ENCODE results near the gene SLC35F3.

The SLC35F3 gene

DNA sequence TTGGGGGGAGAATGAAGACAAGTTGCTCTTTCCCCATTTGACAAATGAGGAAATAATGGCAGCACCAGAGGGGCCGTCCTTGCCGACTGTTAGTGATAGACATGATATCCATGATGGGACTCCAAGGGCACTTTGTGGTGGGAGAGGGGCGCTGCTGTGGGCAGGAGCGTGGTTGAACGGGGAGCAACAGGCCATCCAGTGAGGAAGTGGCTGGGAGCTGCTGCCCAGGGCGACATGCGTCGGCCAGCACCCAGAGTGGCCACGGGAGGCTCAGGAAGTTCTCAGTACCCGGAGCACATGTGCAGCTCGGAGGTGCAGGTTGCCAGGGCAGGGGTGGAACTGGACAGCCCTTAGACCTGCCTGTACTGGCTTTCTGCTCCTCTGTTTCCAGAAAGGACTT, 71.0 kb downstream of the SLC35F3 start:
- DNase-seq, result no peak

DNA sequence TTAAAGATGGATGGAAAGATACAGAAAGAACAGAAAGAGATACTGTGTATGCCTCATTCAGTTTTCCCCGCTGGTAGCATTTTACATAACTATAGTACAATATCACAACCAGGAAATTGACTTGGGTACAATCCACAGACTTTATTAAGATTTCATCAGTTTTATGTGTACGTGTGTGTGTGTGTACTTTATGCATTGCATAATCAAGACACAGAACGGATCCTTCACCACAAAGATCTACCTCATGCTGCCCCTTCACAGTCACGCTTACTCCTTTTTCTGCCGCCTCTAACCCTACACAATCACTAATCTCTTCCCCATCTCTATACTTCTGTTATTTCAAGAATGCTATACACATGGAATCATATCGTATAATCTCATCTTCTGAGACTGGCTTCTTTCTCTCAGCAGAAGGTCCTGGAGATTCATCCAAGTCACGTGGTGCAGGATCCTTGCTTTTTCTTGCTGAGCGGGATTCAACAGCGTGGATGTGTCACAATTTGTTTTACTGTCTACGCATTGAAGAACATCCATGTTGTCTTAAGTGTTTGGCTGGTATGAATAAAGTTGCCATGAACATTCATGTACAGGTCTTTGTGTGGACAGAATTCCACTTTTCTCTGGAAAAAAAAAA, 76.7 kb downstream of the SLC35F3 start:
- no peak for DNase-seq

DNA sequence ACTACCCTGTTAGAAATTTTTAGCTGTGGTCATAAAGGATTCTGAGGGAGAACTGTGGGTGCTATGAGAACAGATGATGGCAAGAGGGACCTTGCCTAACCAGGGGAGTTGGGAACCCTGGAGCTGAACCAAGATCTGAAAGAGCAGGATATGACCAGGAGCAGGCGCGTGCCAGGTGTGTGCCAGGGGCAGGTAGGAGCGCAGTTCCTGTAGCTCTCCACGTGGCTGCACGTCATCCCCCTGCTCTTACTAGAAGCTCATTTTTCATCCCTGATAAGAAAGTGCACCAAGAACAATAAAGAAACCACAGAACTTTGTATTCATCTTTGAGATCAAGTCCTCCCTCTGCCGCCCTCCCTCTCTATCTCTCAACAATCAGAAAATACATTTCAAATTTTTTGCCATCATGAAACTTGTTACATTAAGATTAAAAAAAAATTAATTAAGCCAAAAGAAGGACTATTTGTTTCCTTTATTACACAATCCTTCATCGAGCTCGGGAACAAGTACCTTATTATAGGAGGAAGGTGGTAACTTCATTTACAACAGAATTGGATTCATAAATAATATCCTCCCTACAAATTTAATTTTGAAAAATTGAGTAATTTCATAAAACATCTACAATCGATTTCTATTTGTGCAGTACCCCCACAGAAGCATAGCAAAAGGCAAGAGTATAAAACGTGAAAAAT, 78.5 kb downstream of the SLC35F3 start:
- DNase-seq, result no peak

DNA sequence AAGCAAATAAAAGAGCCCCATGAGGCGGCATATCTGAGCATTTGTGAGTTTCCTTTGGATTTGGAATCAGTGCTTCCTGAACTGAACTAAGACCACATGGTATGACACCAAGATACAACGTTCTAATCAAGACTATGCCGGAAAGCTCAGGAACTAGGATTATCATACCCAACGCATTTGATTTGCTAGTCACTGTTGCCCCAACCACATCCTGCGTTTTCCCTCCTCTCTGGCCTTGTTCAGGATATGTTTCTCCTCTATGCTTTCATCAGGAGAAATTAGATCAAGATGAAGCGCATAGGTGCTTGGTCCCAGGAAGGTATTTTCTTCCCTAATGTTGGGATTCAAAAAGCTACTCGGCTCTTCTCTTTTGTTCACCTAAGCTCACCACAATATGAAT, 79.3 kb downstream of the SLC35F3 start:
- DNase-seq, result no peak

DNA sequence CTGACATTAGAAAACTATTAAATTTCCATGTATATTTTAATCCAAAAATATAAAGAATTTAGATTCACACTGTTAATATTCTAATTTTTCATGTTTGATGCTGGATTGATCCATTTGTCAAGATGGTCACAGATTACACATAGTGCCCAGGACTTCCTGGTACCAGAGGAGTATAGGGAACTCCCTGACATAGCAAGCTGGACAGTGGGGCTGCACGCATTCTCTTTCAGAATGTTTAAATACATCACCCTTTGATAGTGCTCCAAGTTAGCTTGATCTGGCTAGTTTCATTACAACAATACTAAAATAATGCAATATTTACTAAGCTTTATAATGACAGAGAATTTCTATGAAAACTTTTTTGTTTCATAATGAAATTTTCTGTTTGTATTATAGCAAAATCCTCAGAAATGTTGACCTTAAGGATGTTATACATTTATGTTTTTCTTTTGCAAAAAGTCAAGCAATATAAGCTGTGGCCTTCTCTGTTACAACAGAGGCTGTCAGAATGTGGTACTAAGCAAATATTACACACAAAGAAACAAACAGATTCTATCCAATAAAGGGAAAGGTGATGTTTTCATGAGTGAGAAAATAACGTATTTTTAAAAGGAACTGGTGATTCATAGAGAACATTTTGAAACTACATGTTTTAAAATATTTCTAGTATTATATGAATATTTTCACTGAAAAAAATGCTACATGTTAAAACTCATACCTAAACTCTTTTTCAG, 84.7 kb downstream of the SLC35F3 start:
- DNase-seq, result no peak

DNA sequence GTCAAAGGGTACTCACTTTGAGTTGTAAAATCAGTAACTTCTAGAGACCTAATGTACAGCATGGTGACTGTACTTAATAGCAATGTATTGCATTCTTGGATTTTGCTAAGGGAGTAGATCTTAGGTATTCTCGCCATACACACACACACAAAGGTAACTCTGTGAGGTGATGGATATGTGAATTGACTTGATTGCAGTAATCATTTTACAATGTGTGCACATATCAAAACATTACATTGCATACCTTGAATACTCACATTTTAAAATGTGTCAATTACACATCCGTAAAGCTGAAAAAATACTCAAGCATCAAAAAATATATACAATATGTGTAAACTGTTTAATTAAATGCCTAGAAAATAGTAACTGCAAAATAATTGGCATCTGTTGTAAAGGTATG, 86.0 kb downstream of the SLC35F3 start:
- DNase-seq, result no peak

DNA sequence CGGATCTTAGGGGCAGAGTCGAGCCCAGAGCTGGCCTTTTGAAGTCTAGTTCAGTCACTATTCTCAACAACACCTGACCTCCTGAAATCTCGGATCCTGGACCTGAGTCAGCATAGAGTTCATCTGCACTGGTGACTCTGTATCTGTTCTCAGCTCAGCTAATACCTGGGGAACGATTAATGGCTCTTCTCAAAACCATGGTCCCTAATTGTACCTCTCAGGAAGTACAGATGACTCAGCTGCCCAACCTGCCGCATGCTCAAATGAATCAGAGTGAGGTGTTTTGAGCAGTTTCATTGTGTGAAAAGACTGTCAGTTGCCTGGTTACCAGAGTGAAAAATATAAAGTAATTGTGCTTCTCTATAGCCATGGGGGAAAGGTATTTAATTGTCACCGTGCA, 89.2 kb downstream of the SLC35F3 start:
- no peak for DNase-seq

DNA sequence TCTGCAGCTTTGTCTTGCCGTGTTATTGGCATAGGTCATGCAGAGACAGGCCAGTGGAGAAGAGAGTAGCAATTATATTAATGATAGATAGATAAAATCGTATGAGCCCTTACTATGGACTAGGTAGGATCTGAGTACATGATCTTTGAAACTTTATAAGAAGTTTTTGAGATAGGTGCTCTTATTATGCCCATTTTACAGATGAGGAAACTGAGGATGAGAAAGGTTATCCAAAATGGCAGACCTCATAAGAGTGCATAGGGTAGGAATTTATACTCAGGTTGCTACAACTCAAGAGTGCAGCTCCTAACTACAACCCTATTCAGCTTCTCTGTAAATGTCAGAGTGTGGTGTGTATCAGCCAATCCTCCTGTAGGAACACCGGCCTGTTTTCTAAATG, 89.6 kb downstream of the SLC35F3 start:
- no peak for DNase-seq

DNA sequence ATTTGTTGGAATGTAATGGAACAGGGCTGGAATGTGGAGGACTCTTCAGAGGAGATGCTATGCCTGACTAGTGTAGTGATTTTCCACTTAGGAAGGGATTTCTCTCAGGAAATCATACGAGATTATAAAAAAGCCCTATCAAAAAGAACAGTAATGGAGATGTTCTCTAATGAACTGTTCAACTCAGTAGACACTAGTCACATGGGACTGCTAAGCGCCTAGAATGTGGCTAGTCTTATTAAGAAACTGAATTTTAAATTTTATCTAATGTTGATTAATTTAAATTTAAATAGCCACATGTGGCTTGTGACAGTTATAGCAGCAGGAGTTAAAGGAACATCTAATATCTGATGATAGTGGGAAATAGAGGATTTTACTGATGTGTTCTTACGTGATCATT, 94.0 kb downstream of the SLC35F3 start:
- no peak for DNase-seq

DNA sequence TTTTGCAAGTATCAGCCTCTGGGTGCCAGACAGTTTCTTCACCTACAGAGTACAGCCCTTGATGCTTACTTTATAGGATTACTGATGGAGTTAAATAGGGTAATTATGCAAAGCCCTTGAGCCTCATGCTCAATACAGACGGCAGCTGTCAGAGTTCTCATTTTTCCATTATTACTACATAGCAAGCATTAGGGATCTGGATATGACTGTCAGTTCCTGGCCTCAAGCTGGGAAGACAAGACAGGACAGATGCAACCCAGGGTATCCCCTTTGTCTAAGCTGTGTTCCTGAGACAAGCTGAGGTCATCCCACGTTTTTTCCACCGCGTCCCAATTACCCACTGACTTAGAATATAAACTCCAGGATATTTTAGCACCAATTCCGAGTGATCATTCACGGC, 94.4 kb downstream of the SLC35F3 start:
- DNase-seq, result peak; percentile 36

DNA sequence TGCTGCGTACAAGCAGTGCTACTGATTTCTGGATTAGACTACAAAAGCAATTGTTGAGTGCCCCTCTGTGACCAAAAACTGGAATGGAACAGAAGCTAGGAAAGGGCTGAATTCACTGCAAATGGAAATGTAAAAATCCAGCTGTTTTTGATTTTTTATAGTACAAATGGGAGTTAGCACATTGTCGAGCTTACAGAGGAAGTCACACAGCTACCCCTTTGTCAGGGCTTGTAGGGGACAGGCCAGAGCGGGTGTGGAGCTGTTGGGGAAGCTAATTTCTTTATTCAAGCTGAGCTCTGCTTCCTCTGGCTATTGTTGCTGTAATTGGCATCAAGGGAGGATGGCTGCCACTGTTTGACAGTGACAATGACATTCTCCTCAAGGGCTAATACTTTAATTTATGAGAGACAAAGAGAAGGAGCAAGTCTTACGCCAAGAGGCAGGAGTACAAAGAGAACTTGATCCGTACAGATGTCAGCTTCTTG, 96.1 kb downstream of the SLC35F3 start:
- no peak for DNase-seq

DNA sequence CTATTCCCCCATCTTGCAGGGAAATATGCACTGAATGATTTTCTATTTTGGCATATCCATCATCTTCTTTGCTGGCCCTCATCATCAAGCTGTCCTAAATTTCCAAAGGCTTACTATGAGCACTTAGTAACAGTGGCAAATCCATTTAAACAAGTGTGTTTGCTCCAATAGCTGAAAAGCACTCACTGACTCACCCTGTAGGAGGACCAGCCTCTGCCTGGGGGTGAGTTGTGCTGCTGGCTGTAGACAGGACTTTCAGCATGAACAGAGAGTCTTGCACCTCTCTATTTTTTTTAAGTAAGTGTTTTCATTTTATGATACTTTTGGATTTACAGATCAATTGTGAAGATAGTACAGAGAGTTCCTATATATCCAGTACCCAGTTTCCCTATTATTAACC, 97.3 kb downstream of the SLC35F3 start:
- DNase-seq, result no peak

DNA sequence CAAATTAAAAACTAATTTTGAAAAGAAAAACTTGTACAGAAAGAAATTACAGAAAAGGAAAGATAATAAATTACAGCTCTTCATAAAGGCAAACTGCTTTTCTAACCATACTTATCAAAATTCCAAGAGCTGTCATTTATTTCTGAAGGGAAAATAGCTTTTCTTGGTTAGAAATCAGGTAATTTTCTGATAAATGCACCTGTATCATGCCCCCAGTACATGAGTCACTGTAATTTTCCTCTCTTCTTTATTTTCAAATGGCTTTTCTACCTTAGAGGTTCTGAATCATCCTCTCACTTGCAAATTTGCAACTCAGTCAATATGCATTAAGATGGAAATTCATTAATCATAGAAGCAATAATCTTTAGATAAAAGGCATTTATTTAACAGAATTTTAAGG, 100.1 kb downstream of the SLC35F3 start:
- DNase-seq, result no peak

DNA sequence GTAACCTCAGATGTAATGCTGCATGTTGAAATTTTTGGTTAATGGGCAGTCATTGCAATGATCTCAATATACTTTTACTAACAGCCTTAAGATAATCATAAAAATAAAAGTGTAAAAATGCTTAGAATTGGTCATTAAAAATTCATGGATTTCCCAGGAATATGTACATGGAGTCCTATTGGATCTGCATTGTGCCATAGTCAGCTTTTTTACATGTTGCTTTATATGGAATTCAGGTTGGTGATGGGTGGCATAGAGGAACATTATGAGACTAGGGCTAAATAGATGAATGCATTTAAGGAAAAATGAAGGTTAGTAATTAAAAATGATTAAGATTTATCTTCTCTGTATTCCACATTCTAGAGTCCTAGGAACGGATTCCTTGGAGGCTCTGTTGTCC, 103.2 kb downstream of the SLC35F3 start:
- DNase-seq, result no peak

DNA sequence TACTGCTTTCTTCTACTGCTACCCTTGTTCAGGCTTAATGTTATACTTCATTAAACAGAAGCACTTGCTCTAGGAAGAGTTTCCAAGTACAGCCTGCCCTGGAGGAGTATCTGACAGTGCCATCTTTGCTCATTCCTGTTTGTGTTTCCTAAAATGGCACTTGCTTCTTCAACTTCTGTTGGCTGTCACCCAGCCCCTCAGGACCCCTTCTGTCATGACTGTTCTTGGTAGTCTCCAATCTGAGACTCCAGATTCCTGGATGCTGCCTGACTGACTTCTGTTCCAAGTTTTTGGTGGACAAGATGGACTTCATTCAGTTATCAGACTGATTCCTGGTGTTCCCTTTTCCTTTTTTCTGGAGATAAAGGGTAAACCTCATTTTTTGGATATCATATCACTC, 104.1 kb downstream of the SLC35F3 start:
- DNase-seq, result no peak

DNA sequence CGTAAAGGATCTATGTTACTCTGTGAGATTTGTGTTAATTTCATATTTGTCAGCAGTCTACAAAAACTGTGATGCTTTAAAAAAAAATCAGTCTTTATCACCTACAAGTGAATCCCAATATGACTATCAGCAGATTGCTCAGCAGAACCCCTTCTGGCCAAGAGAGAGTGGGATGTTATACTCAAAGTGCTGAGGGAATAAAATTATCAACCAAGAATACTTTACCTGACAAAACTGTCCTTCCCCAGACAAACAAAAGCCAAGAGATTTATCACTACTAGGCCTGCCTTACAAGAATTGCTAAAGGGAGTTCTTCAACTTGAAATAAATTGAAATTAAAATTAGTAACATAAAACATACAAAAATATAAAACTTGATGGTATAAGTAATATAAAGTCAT, 105.2 kb downstream of the SLC35F3 start:
- no peak for DNase-seq

DNA sequence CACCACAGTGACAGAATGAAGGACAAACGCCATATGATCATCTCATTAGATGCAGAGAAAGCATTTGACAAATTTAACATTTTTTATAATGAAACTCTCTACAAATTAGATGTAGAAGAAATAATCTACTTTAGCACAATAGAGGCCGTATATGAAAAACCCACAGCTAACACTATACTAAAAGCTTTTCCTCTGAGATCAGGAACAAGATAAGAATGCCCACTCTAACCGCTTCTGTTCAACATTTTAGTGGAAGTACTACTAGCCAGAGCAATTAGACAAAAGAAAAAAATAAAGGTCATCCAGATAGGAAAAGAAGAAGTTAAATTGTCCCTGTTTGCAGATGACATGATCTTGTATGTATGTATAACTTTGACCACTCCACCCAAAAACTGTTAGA, 109.7 kb downstream of the SLC35F3 start:
- no peak for DNase-seq

DNA sequence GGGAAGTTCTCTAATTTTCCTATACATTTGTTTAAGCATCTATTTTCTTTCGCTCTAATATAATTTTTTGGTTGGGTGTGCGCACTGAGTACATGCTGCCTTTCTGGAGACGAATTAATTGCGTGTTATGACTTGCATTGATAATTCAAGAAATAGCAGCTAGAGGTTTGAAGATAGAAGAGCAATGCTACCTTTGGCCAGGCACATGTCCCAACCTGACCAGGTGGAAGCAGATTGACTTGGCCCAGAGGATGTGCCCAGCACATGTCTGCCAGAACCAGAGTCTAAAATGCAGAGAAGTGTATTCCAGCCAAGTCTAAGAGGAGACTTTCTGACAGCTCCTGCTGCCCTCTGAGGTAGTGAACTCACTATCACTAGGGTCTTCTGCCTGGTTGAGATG, 114.3 kb downstream of the SLC35F3 start:
- no peak for DNase-seq

DNA sequence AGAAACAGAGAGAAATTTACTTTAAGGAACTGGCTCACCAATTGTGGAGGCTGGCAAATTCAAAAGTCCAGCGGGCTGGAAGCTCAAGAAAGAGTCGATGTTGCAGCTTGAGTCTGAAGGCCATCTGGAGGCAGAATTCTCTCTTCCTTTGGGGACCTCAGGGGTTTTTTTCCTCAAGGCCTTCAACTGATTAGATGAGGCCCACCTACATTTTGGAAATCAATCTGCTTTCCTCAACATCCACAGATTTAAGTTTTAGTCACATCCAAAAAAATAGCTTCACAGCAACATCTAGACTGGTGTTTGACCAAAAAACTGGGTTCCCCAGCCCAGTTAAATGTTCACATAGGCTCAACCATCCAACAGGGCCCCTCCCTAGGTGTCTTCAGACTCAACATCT, 114.9 kb downstream of the SLC35F3 start:
- no peak for DNase-seq

DNA sequence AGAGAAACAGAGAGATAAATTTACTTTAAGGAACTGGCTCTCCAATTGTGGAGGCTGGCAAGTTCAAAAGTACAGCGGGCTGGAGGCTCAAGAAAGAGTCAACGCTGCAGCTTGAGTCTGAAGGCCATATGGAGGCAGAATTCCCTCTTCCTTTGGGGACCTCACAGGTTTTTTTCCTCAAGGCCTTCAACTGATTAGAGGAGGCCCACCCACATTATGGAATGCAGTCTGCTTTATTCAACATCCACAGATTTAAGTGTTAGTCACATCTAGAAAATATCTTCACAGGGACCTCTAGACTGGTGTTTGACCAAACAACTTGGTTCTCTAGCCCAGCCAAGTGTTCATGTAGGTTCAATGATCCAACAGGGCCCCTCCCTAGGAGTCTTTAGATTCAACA, 117.8 kb downstream of the SLC35F3 start:
- no peak for DNase-seq

DNA sequence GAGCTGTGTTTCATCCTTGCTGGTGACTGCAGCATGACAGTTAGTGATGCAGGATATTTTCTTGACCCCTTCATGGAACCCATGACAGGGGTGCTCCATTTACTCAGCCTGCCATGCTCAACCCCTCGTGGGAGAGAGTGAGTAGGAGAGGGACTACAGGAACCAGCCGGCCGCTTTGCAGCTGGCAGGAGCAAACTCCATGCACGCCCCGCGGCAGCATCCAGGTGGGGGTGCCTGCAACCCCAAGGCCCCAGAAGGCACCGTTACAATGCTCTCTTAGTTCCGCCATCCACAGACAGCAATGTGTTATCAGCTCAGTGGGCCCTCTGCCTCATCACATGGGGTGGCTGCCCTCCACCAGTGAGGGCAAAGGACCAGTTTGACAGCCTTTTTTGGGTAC, 135.1 kb downstream of the SLC35F3 start:
- no peak for DNase-seq

DNA sequence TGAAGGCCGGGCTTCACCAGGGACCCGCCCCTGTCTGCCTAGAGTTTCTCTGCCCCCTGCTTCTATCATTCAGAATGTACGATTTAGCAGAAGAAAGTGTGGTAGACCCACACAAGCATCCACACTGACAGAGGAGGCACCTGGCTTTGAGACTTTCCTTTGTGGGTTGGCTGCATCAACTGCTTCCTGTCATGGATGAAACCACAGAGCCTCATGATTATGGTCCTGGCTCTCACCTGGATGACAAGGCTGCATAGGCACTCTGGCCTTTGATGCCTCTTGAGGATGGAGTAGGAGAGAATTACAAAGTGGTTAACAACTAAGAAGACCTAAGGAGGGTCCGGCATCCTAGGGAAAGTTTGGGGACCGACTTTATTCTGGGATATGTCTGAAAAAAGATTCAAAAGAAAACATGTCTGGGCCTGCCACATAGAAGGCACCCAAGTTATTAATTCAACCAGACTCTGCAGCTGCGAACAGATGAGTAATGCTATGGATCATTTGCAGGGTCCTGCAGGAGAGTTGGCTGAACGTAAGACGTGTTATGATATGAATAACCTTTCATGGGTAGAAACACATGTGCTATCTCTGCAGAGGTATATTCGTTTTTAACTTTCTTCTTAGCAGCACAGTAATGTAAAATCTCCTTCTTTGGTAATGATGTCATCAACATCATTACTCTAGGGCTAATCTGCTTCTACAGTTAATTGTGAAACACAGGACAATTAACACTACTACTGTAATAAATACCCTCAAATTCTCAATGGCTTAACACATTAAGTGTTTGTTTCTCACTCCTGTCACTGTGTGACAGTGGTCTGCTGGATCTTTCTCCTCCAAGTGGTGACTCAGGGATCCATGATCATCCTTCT, 136.2 kb downstream of the SLC35F3 start:
- DNase-seq, result no peak

DNA sequence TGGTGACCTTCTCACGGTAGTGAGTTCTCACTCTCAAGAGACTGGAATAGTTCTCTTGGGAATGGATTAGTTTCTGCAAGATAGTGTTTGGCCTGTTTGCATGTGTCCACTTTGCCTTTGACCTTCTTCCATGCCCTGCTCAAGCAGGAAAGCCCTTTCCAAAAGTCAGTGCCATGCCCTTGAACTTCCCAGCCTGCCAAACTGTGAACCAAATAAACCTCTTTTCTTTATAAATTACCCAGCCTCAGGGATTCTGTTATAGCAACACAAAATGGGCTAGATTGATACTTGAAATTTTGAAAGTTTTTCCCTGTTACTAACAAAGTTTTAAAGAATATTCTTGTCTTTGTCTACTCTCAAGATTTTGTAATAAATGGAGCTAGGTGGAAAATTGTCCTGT, 139.6 kb downstream of the SLC35F3 start:
- no peak for DNase-seq
